ENCODE results near the gene KRT79.

Gene KRT79

GRCh38 chr12:52851787-52852186, 17.7 kb upstream of the KRT79 start:
- in situ Hi-C loops (cut with HindIII; ENCODE audit: low pct_ligation_motif_present, low sequenced_read_pairs) = loop anchor here (25.0 kb wide), 2 partner anchors 214 to 464 kb away; partner anchors contain the start of gene KRT84
- no peak for DNase-seq
- Histone ChIP-seq H3K4me3 (ENCODE audit: low read depth, low read length) (no peak overlapping the region), H3K36me3 (replicated peaks) (no peaks in the 10 kb centered on the region), H3K27ac (no peak overlapping the region), H3K27me3 (replicated peaks) (no peaks in the 10 kb centered on the region)
- no peak for TF ChIP-seq CTCF (IDR thresholded peaks at IDR 0.05; ENCODE audit: low read depth, low read length, missing control alignments)

- Histone ChIP-seq H3K4me3 (ENCODE audit: low read depth, low read length) (no peak overlapping the region), H3K27ac (no peak overlapping the region), H3K36me3 (replicated peaks) (no peaks in the 10 kb centered on the region), H3K27me3 (replicated peaks) (no peaks in the 10 kb centered on the region)
- in situ Hi-C loops (cut with HindIII; ENCODE audit: low pct_ligation_motif_present, low sequenced_read_pairs) = loop anchor here (25.0 kb wide), 2 partner anchors 213 to 463 kb away; partner anchors contain the start of gene KRT84
- no peak for DNase-seq
- TF ChIP-seq CTCF (IDR thresholded peaks at IDR 0.05; ENCODE audit: low read depth, low read length, missing control alignments) = no peak
Measured at GRCh38 chr12:52850681-52851080, 16.6 kb upstream of the KRT79 start.

GRCh38 chr12:52849511-52849910, 15.4 kb upstream of the KRT79 start:
- DNase-seq = no peak
- H3K27ac ChIP-seq = no peak overlapping the region
- H3K36me3 ChIP-seq (replicated peaks) = no peaks in the 10 kb centered on the region
- in situ Hi-C loops (cut with HindIII; ENCODE audit: low pct_ligation_motif_present, low sequenced_read_pairs) = no loop called here
- H3K27me3 ChIP-seq (replicated peaks) = no peaks in the 10 kb centered on the region
- no peak for TF ChIP-seq CTCF (IDR thresholded peaks at IDR 0.05; ENCODE audit: low read depth, low read length, missing control alignments)
- no peak overlapping the region for H3K4me3 ChIP-seq (ENCODE audit: low read depth, low read length)

GRCh38 chr12:52848661-52849255, 14.6 kb upstream of the KRT79 start, which contains the start of gene KRT78:
Gene KRT78, minus strand, starts transcription at chr12:52848994. Its CDS starts 64 bp downstream, at chr12:52848930.
- Histone ChIP-seq H3K27ac (no peak within 1 kb of the TSS), H3K36me3 (replicated peaks) (no peaks in the 10 kb centered on the region), H3K4me3 (ENCODE audit: low read depth, low read length) (no peak within 1 kb of the TSS), H3K27me3 (replicated peaks) (no peaks in the 10 kb centered on the region)
- no peak for TF ChIP-seq CTCF (IDR thresholded peaks at IDR 0.05; ENCODE audit: low read depth, low read length, missing control alignments)
- no peak for DNase-seq
- in situ Hi-C loops (cut with HindIII; ENCODE audit: low pct_ligation_motif_present, low sequenced_read_pairs) = no loop called here

GRCh38 chr12:52847335-52848102, 13.4 kb upstream of the KRT79 start:
- Histone ChIP-seq H3K4me3 (ENCODE audit: low read depth, low read length) (no peak overlapping the region), H3K27me3 (replicated peaks) (no peaks in the 10 kb centered on the region), H3K36me3 (replicated peaks) (no peaks in the 10 kb centered on the region), H3K27ac (no peak overlapping the region)
- TF ChIP-seq CTCF (IDR thresholded peaks at IDR 0.05; ENCODE audit: low read depth, low read length, missing control alignments) = no peak
- in situ Hi-C loops (cut with HindIII; ENCODE audit: low pct_ligation_motif_present, low sequenced_read_pairs) = no loop called here
- DNase-seq = no peak
